K562 (cell line): Measurements from ENCODE around the gene TRIM38. TPM values are rescaled to one million over a fixed set of nuclear protein-coding genes. Genes with fewer than 3 reads are reported as not detected.

Experiments
- ATAC-seq: fragments of 200-7000 bp; cut with Tn5 transposase; 3 replicates; pipeline ENCODE4 v1.9.1; 2020; ENCODE audit warnings: moderate library complexity
- BruUV-seq: library from RNA; stranded (reverse); fragments of 400-500 nt; replicated peaks from 2 replicates; lab custom pipeline; 2021; lab: Mats Ljungman, UMichigan
- CTCF ChIA-PET: fragments of 300-600 bp; formaldehyde crosslinking; extraction: SDS; loops from one replicate; lab custom pipeline; 2021; ENCODE audit warnings: low intra/inter-chr PET ratio; lab: Yijun Ruan, JAX
- POLR2A ChIA-PET: fragments of 300-600, 350-650 bp; sonication (Branson Sonifier 250); formaldehyde crosslinking; extraction: SDS; loops from one replicate; lab custom pipeline; 2021; ENCODE audit warnings: antibody characterized with exemption, inconsistent platforms; lab: Yijun Ruan, JAX
- DNase-seq, 4 experiments: peaks; one replicate each; pipeline versions ENCODE4 v3.0.0 to v3.0.0-alpha.2; 2011 to 2018; ENCODE audit warnings: low spot score in 3 of 4, mixed read lengths in 3 of 4; ENCODE audit errors: extremely low read depth in 1 of 4
- FAIRE-seq: peaks from 2 replicates; lab custom pipeline; 2011; peaks lifted over from hg19 to GRCh38; lab: Jason Lieb, UNC
- H2AFZ ChIP-seq: 2 replicates; pipeline ENCODE4 v1.6.0; 2011; ENCODE audit warnings: low read depth, low read length, control low read depth, inconsistent platforms
- H3K27ac ChIP-seq: fragments of 200-600 bp; 3 replicates; pipeline ENCODE4 v1.8.0; 2011; ENCODE audit warnings: low read depth, mild to moderate bottlenecking, control low read depth, inconsistent platforms, low read length, moderate library complexity, mixed read lengths; ENCODE audit errors: extremely low read depth
- H3K27me3 ChIP-seq, 2 experiments: fragments of 300-600 bp in 1 of 2; 2 replicates in 1 of 2; 3 replicates in 1 of 2; pipeline versions ENCODE4 v1.6.0 to v1.8.0; 2011; ENCODE audit warnings: inconsistent platforms in 2 of 2, low read length in 2 of 2, mild to moderate bottlenecking in 1 of 2, mixed read lengths in 1 of 2, moderate library complexity in 1 of 2; ENCODE audit not compliant: control insufficient read depth in 2 of 2, insufficient read depth in 2 of 2
- H3K36me3 ChIP-seq: fragments of 300-600 bp; 3 replicates; pipeline ENCODE4 v1.8.0; 2011; ENCODE audit warnings: mild to moderate bottlenecking, low read length, inconsistent platforms; ENCODE audit not compliant: control insufficient read depth, insufficient read depth
- H3K4me1 ChIP-seq, 2 experiments: fragments of 200-600 bp in 1 of 2; replicated peaks in 1 of 2; 2 replicates in 1 of 2; 3 replicates in 1 of 2; pipeline versions ENCODE4 v1.5.1 to v1.8.0; 2011; ENCODE audit warnings: inconsistent platforms in 2 of 2, low read length in 2 of 2, mild to moderate bottlenecking in 1 of 2, mixed read lengths in 1 of 2, moderate library complexity in 1 of 2; ENCODE audit not compliant: control insufficient read depth in 2 of 2, insufficient read depth in 2 of 2
- H3K4me2 ChIP-seq: 2 replicates; pipeline ENCODE4 v1.6.1; 2011; ENCODE audit warnings: low read length, control low read depth, inconsistent platforms, mixed read lengths; ENCODE audit not compliant: insufficient read depth
- H3K4me3 ChIP-seq: fragments of 200-600 bp; sonication (generic), shearing (Covaris generic); 2 replicates; pipeline ENCODE4 v1.5.1; 2016; ENCODE audit warnings: control low read depth, inconsistent platforms
- H3K79me2 ChIP-seq: fragments of 200-600 bp; 3 replicates; pipeline ENCODE4 v1.8.0; 2011; ENCODE audit warnings: low read length, inconsistent platforms; ENCODE audit not compliant: control insufficient read depth, insufficient read depth
- H3K9ac ChIP-seq, 2 experiments: 2 replicates each; pipeline versions ENCODE4 v1.6.0 to v1.6.1; 2011; ENCODE audit warnings: low read depth in 2 of 2, low read length in 2 of 2, control low read depth in 1 of 2, inconsistent platforms in 1 of 2, mild to moderate bottlenecking in 1 of 2, mixed read lengths in 1 of 2; ENCODE audit not compliant: insufficient read depth in 1 of 2
- H3K9me1 ChIP-seq: one replicate; pipeline ENCODE4 v1.6.0; 2011; ENCODE audit warnings: inconsistent platforms, mild to moderate bottlenecking, low read length, moderate library complexity; ENCODE audit not compliant: control insufficient read depth, insufficient read depth
- H3K9me3 ChIP-seq: replicated peaks from 2 replicates; pipeline ENCODE4 v1.5.1; 2011; ENCODE audit warnings: low read depth, low read length, inconsistent platforms; ENCODE audit not compliant: control insufficient read depth, insufficient read depth
- H4K20me1 ChIP-seq: replicated peaks from 2 replicates; pipeline ENCODE4 v1.6.1; 2011; ENCODE audit warnings: low read length, inconsistent platforms, mixed read lengths; ENCODE audit not compliant: control insufficient read depth, insufficient read depth
- POU5F1 ChIP-seq: fragments of 150-350 bp; IDR thresholded peaks from 2 replicates; pipeline ENCODE4 v1.6.1; 2014; ENCODE audit warnings: borderline replicate concordance, low read length, low read depth, mild to moderate bottlenecking; ENCODE audit not compliant: partially characterized antibody
- PREB ChIP-seq: sonication (generic); formaldehyde crosslinking; IDR thresholded peaks from 2 replicates; pipeline ENCODE4 v1.8.1; 2023; ENCODE audit warnings: mild to moderate bottlenecking, missing genetic modification reagents
- RAD51 ChIP-seq: fragments of 450-650 bp; IDR thresholded peaks from 2 replicates; pipeline ENCODE4 v1.7.1; 2016; ENCODE audit warnings: low read depth, mild to moderate bottlenecking, borderline replicate concordance
- U2AF1 ChIP-seq: fragments of 200-400 bp; formaldehyde crosslinking; optimal IDR thresholded peaks from 2 replicates; pipeline ENCODE3; 2017; ENCODE audit warnings: mild to moderate bottlenecking, low read depth, low read length, moderate library complexity
- ZEB2 ChIP-seq: fragments of 450-650 bp; IDR thresholded peaks from 2 replicates; pipeline ENCODE4 v1.6.1; 2016
- ZNF277 ChIP-seq: fragments of 250-450 bp; sonication (Bioruptor Pico); IDR thresholded peaks from 2 replicates; pipeline ENCODE4 v1.8.0; 2022; ENCODE audit warnings: inconsistent platforms, mild to moderate bottlenecking, moderate library complexity, borderline replicate concordance
- WGBS: fragments of 100-300 bp; shearing (Covaris generic); methylation state at CpG from one replicate; pipeline ENCODE4 v1.1.6; 2016; ENCODE audit warnings: low coverage, mixed read lengths; ENCODE audit not compliant: insufficient coverage; ENCODE audit errors: missing lambda C conversion rate; 5-methylcytosine and 5-hydroxymethylcytosine counted together
- in situ Hi-C: fragments of 300-500 bp; cut with MboI; formaldehyde crosslinking; loops from 4 replicates; pipeline ENCODE4 v1.15.0; 2018; ENCODE audit warnings: inconsistent platforms, mixed read lengths
- intact Hi-C: fragments of 100-400 bp; cut with micrococcal nuclease; formaldehyde crosslinking; loops from 2 replicates; pipeline ENCODE4 v1.14.2; 2022
- polyA plus RNA-seq, 8 experiments: library from polyadenylated mRNA; depleted of rRNA in 4 of 8; stranded (reverse) in 5 of 8; unstranded in 3 of 8; fragments of >200 nt; fragmentation: Nextera tagmentation in 2 of 8; fragmentation: Illumina TruSeq in 1 of 8; extraction: Ambion mirVana in 2 of 8; extraction: Trizol in 1 of 8; gene quantifications; 2 replicates each; pipeline versions ENCODE4 v1.2.1 to v1.2.3, GENCODE V29; 2011 to 2014; ENCODE audit warnings: inconsistent platforms in 1 of 8, missing spikeins in 1 of 8
- total RNA-seq, 7 experiments: library from RNA; depleted of rRNA in 6 of 7; stranded (reverse); fragments of >200 nt in 6 of 7; fragmentation: Illumina TruSeq in 2 of 7; extraction: Trizol in 2 of 7; gene quantifications; 2 replicates each; pipeline versions ENCODE4 v1.2.1 to v1.2.3, GENCODE V29; 2011 to 2021; ENCODE audit warnings: low replicate concordance in 1 of 7

Gene TRIM38
- total and polyA plus RNA-seq, 9 of the 15 experiments (the other 6 are each of a cell fraction or from before 2014, with no cell fraction given) = 1.7 to 6.7 (median 6.3) TPM

- in situ Hi-C loops = loop anchor here (5.0 kb wide), 1 partner anchor 82 kb away; a partner anchor contains a TSS
- Histone ChIP-seq H2AFZ (no peak overlapping the region), H3K27me3 (no peaks in the 10 kb centered on the region), H3K79me2 (peaks cover 28% of the 10 kb centered on the region), H3K9me3 (peaks cover 7% of the 10 kb centered on the region), H3K27ac (no peak overlapping the region; the same call in 2 of the 3 replicates), H3K9ac (no peak overlapping the region), H4K20me1 (no peaks in the 10 kb centered on the region), H3K4me2 (no peak overlapping the region), H3K4me1 (peaks cover 15 to 27% of the 10 kb centered on the region in 2 experiments), H3K4me3 (no peak overlapping the region), H3K9me1 (no peaks in the 10 kb centered on the region), H3K36me3 (no peaks in the 10 kb centered on the region)
- intact Hi-C loops = loop anchor here (10.0 kb wide), 1 partner anchor 1245 kb away; the partner anchor contains the start of gene GMNN
- TF ChIP-seq RAD51 (no peak), PREB (CRISPR knock-in tag) (no peak), POU5F1 (no peak), U2AF1 (no peak), ZNF277 (CRISPR knock-in tag) (no peak), ZEB2 (no peak)
- ChIA-PET POLR2A (interaction anchor here (0.6 to 9.5 kb wide), 16 partner anchors 12 to 278 kb away, joined by 3 to 206 read pairs (median 4); a partner anchor contains a TSS), CTCF (no interaction called here)
- WGBS = 88% methylated on average over 4 of the region's 5 CpGs
- BruUV-seq = no TSS peak
- FAIRE-seq (no peak), ATAC-seq (no peak), DNase-seq (no peak)
Measured at GRCh38 chr6:26019967-26020328, 57.3 kb downstream of the TRIM38 start.
